Stomach (tissue), 4 donors: ENCODE measurements around the gene ABCG5.

Source experiments
- CTCF ChIP-seq, 7 experiments: fragments of 450-650 bp in 4 of 7; fragments of 200-600 bp in 3 of 7; sonication (generic) in 3 of 7; IDR thresholded peaks; one replicate each; pipeline ENCODE4 v1.5.1; 2016 to 2019; ENCODE audit warnings: antibody characterized with exemption in 7 of 7, control low read depth in 2 of 7, mild to moderate bottlenecking in 1 of 7
- EP300 ChIP-seq: sonication (generic); formaldehyde crosslinking; IDR thresholded peaks from one replicate; pipeline ENCODE4 v1.6.1; 2017; ENCODE audit warnings: antibody characterized with exemption
- POLR2A ChIP-seq, 4 donors: fragments of 450-650 bp; IDR thresholded peaks; one replicate each; pipeline ENCODE4 v1.6.1; 2016; ENCODE audit warnings: antibody characterized with exemption in 4 of 4, control low read depth in 2 of 4, mild to moderate bottlenecking in 1 of 4, moderate library complexity in 1 of 4
- POLR2AphosphoS5 ChIP-seq, 3 donors: sonication (generic); formaldehyde crosslinking; IDR thresholded peaks; one replicate each; pipeline ENCODE4 v1.6.1; 2016; ENCODE audit warnings: antibody characterized with exemption in 3 of 3

GRCh38 chr2:43812947-43813346 is 25.7 kb downstream of the ABCG5 start:
- no peak for TF ChIP-seq POLR2A (IDR thresholded peaks at IDR 0.05)
- TF ChIP-seq POLR2AphosphoS5 (IDR thresholded peaks at IDR 0.05), result no peak
- TF ChIP-seq CTCF (IDR thresholded peaks at IDR 0.05), result no peak
- no peak for TF ChIP-seq EP300
